GM18870 (cell line): Measurements from ENCODE around the gene VWA2.
A peak's percentile ranks its signal among the peaks of the same experiment; 100 is the strongest.

Source experiments
- ATAC-seq: cut with Tn5 transposase; IDR thresholded peaks from one replicate; pipeline ENCODE4 v1.9.1; 2021; ENCODE audit warnings: moderate library complexity; ENCODE audit not compliant: unreplicated experiment

Gene VWA2, protein sequence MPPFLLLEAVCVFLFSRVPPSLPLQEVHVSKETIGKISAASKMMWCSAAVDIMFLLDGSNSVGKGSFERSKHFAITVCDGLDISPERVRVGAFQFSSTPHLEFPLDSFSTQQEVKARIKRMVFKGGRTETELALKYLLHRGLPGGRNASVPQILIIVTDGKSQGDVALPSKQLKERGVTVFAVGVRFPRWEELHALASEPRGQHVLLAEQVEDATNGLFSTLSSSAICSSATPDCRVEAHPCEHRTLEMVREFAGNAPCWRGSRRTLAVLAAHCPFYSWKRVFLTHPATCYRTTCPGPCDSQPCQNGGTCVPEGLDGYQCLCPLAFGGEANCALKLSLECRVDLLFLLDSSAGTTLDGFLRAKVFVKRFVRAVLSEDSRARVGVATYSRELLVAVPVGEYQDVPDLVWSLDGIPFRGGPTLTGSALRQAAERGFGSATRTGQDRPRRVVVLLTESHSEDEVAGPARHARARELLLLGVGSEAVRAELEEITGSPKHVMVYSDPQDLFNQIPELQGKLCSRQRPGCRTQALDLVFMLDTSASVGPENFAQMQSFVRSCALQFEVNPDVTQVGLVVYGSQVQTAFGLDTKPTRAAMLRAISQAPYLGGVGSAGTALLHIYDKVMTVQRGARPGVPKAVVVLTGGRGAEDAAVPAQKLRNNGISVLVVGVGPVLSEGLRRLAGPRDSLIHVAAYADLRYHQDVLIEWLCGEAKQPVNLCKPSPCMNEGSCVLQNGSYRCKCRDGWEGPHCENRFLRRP

DNA sequence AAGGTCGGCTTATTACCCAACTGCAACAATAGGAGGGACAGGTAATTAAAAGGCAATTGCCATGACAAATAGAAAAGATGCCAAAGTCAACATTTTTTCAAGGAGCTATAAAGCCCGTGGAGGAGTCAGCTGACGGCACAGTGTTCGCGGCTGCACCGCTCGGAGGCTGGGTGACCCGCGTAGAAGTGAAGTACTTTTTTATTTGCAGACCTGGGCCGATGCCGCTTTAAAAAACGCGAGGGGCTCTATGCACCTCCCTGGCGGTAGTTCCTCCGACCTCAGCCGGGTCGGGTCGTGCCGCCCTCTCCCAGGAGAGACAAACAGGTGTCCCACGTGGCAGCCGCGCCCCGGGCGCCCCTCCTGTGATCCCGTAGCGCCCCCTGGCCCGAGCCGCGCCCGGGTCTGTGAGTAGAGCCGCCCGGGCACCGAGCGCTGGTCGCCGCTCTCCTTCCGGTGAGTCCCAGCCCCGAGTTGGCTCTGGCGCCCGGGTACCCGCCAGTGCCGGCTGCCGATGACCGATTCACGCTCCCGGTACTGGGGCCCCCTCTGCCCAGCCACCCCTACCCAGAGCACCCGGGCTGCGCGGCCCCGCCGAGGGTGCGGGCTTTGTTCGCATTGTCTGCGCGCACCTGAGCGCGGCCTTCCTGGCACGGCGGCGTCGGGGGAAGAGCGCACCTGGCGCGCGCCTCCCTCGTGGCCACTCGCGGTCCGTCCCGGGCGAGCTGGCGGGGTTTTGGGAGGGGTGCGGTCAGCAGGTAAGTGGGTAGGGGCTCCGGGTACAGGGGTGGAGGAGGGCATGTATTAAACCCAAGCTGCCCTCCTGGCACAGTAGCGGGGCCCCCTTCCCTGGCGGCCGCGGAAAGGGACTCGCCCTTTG, at the start of gene VWA2:
TSS of gene VWA2 (plus strand) at position 138 of the 877 bp plus-strand sequence. CDS start 9,460 bp downstream, outside the sequence.
- no peak for ATAC-seq

DNA sequence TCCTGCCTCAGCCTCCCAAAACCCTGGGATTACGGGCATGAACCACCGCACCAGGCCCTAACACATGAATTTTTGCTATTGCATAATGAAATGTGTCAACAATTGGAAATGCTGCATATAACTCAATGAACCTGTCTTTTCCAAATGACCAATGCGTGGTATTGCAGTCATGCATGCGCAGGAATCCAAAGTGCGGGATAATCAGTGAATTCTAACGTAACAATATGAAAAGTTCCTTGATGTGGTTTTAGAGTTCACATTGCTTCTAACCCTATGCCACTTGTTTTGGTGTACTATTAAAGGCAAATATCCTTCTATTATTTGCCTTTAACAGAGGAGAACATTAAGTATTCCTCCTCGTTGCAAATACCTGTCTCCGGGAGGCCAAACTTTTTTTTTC, 49.4 kb upstream of the VWA2 start:
- ATAC-seq: no peak

DNA sequence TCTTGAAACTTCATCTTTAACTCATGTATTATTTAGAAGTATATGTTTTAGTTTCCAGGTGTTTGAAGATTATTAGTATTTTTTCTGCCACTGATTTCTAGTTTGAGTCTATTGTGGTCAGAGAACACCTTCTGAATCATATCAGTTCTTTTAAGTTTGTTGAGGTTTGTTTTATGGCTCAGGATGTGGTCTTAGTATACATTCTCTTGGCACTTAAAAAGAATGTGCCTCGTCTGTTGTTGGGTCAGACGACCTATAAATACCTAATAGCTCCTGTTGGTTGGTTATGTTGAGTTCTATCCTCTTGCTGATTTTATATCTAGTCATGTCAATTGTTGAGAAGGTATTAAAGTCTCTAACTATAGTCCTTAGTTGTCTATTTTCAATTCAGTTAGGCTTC, 44.0 kb upstream of the VWA2 start:
- ATAC-seq: peak; percentile 94

DNA sequence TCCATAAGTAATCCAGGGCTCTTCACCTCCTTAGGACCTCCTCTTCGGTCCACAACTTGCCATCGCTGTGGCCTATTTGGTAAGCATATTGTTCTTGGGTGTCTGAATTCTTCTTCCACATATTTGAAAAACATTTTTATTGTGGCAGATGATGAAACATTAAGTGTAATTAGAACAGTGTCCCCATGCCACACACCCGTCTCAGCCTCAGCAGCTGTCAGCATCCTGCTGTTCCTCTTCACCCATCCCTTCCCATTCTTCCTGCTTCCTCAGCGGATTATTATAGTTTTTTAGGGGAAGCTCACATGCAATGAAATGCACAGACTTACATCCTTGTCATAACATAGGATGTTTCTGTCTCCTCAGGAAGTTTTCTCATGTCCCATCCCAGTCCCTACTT, 39.8 kb upstream of the VWA2 start:
- ATAC-seq: no peak

DNA sequence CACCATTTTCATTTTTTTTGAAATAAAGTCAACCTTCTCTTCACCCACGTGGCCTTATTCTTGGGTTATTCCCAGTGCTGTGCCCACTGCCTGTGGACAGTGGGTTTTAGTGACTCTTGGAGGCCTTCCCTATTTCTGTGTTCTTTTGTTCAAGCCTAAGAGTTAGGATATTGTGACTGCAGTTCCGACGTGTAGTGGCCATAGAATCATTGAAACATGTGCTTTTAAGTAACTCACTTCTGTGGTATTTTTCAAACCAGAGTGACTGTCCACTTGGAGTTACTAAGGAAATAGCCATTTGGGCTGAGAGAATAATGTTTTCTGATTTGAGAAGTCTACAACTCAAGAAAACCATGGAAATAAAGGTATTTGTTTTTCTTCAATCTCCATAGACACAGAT, 36.2 kb upstream of the VWA2 start:
- no peak for ATAC-seq

DNA sequence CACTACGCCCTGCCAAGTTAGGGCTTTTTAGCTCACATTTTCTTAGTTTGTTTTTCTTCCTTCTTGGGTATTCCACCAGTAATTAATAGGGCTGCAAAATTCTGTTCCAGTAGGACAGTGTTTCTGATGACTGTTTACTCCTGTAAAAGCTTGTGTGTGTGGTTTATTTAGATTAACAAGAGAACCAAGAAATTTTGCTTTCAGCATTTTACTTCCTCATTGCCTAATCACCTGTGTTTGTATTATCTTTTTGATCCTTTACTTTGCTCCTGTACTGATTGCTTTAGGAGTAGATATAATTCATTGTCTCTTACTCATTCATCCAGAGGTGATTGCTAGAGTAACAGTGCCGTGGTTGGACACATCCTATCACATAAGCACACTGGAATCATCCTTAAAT, 32.2 kb upstream of the VWA2 start:
- no peak for ATAC-seq

DNA sequence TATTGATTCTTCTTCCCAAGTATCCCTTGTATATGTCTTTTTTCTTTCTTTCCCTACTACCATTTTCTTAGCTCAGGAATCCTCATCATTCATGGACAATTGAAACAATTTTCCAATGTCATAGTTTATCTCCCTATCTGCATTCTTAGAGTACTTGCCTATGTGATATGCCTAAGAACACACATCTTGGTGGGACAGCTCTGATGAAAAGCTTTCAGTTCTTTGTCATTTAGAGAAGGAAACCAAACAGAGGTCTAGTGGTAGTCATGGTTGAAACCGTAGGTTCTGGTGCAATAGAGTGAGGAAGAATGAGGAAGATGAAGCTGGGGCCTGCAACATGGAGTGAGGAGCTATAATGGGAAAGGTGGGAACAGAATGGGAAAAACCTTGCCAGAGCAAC, 31.7 kb upstream of the VWA2 start:
- no peak for ATAC-seq

DNA sequence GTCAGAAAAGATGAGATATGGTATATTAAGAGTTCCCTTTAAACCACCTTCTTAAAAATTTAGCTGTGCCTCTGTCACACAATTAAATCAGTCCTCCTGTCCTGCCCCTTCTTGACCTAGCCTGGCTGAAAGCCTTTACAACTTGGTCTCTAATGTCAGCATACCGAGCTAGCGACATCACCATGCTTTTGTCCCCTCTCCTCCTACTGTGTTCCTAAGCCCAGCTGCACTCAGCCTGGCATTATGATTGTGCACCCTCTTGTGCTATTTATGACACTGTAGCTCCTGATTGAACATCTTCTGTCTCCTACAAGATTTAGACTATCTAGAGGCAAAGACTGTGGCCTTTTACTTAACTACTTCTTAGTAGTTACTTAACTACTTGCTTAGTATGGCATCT, 30.7 kb upstream of the VWA2 start:
- no peak for ATAC-seq

DNA sequence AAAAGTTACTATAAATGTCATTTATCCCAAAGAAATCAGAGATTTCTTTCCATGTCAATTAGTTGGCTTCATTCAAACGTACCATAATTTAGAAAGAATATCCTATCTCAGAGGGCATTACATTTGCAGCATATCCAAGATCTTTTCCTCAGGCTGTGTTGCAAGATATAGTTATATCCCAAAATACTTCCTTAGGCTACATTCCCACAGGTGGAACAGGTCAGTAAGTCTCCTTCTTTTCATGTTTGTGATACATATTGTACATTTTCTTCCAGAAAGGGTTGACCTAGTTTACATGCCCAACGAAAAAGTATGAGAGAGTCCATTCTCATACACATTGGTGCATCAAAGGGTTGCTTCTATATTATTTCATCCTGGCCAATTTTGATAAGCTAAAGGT, 26.9 kb upstream of the VWA2 start:
- no peak for ATAC-seq

DNA sequence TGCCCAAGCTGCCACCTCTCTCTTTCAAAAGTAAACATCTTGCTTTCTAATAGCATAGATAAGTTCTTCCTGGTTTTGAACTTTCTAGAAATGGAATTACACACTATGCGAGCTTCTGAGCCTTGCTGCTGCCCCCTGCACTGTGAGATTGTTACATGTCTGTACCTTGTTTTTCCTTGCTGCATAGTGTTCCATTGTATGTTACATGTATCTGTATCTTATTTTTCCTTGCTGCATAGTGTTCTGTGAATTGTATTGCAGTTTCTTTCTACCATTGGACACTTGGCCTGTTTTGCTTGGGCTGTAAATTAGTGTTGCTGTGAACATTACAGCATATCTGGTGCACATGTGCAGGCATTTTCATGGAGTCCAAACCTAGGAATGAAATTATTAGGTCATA, 24.0 kb upstream of the VWA2 start:
- ATAC-seq: no peak

DNA sequence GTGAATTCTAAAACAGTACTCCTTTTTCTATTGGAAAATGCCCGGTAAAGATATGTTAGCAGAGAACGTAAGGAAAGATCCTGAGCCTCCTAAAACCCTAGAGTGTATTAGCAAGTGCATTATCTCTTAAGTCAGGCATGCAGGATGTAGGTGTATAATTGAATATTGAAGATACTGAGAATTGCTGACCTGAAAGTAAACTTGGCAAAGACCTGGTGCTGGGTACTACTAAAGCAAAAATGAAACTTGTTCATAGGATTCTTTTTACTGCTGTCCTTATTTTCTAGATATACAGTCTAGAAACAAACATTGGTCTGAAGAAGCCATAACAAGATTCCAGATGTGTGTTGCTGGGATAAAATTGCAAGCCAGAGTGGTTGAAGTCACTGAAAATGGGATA, 18.8 kb upstream of the VWA2 start:
- ATAC-seq: no peak

DNA sequence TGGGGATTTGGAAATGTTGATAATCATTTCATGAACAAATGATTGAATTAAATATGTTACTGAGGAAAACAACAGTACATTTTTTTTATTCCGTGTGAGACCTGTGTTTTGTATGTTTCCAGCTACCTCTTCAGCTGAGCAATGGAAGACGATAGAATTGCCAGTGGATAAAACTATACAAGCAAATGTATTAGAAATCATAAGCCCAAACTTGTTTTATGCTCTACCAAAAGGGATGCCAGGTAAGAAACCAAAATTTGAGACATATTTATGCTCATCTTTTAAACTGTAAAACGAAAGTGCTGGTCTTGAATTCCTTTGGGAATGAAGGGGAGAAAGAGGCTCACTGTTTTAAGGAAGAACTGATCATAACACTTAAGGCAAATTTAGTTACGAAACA, 17.8 kb upstream of the VWA2 start:
- no peak for ATAC-seq

DNA sequence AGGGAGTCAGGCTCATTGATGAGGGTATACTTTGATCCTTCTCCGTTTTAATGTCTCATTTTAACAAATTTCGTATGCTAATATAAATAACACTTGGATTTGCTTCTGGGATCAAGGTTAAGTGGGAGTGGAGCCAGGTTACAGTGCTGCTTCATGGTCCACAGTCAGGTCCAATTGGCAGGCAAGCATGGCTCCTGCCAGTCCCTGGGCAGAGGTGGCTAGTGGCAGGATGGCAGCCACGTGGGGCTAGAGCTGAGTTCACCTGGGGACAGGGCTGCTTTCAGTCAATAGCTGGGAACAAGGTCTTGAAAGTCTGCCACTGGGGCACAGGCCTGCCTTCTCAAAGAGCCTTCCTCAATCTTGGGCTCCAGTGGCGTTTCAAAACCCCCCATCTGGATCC, 16.0 kb upstream of the VWA2 start:
- no peak for ATAC-seq

DNA sequence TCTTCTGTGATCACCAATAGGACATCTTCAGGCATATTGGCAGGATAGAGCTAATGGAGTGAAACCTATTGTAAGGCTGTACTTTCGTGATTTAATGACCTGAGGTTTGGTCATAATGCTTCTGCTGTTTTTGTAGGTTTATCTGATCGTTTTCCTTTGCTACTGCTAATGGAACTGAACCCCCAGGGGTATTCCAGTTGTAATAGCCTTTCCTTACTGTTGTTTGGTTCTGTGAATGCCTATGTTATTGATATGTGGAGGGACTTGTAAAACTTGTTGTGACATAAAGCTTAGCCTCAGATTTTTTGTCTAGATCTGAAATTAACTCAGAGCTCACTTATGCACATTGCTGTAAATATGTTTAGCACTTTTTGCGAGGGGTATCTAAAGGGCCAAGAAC, 10.9 kb upstream of the VWA2 start:
- no peak for ATAC-seq

DNA sequence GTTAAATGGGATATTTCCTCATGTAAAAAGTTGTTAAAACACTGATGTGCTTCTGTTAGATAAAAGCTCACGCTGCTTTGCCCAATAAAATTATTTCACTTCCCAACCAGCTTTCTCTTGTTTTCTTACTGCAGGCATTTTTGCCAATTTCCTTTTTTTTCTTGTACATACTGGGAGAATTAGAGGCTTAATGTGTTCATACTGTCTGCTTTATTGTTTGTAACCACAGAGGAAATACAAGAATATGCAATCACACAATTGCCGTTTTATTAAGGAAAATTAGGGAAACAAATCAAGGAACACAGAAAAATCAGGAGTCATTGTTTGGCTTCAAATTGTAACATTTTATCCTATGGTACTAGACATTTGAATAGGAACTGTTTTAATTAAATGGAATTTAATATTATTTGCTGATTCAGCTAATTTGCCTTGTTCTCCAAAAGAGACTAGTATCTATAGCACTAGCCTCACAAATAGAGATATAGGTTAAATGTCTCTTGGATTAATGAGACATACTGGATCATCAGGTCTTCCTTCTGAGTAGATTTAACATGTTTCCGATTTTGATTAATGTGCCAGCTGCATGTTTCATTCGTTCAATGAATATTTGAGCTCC, 6.4 kb upstream of the VWA2 start:
- no peak for ATAC-seq

DNA sequence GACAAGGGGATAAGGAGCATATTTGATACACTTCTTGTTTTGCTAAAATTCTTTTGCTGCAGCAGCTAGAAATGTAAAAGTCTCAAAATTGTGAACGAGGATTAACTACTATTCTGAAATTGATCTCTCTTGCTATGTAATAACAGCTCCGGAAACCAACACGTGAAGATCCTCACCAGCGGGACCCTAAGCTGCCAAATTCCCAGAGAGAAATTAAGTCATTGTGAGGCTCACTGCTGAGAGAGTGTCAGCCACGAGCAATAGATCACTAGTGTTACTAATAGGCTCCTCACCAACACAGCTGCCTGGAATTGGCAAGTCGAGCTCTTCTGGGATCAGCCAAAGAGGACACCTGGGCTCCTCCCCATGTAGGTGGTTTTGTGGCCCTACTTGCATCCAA, 5.6 kb upstream of the VWA2 start:
- no peak for ATAC-seq

DNA sequence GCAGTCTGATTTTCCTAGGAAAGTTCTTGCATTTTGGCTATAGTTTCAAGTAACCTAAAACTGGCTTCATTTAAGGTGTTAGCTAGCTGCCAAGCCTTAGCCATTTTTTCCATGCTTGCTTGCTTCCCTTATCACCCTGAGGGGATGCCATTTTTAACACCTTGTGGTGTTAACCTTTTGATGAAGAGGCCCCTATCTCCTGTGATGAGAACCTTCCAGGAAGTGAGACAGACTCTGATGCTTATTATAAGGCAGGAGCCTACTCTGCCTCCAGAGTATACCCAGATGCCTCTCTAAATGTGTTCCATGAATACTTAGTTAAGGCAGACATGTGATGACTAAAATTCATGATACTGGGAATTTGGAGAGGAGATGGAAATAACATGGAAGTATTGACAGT, 4.9 kb upstream of the VWA2 start:
- no peak for ATAC-seq

DNA sequence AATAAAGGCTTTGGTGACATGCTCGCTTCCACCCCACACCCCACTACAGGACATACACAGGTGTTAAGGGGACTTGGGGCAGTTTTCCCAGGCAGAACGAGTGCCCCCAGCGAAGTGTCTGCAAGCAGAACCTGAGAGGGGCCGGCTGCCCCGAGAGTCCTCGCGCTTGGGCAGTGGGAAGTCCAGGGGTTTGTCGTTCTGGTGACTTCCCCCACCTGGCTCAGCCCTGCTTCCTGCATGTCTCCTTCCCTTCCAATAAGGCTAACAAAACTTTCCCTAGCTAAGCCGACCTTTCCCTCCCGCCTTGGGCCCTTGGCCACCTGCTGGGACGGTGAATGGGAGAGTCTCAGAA, 916 bp downstream of the VWA2 start:
- no peak for ATAC-seq

DNA sequence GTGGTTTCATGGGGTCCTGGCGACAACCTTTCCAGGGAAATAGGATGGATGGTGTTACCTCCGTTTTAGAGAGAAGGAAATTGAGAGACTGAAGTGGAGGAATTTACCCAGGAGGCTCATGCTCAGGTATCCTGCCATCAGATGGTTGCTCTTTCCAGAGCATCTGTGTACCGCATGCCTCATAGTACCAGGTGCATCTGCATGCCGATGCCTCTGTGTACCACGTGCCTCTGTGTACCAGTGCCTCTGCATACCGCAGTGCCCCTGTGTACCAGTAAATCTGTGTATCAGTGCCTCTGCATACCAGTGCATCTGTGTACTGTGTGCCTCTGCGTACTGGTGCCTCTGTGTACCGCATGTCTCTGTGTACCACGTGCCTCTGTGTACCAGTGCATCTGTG, 3.2 kb downstream of the VWA2 start:
- no peak for ATAC-seq

DNA sequence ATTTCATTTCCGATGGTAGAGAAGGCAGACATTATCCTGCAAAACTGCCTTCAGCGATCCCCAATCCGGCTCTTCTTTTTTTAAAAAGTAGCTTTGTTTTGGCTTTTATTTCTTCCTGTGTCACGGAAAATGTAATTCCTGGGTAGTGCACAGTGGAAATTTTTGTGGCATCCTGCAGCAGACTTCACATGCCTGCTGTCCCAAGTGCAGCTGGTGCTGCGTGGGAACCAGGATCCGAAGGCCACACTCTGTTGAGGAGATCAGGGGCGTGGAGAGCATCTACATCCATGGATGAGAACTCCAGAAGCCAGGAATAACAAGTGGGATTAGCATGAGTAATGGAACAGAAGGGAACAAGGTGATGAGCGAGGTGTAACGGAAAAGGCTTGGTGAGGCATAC, 4.6 kb downstream of the VWA2 start:
- ATAC-seq: no peak

DNA sequence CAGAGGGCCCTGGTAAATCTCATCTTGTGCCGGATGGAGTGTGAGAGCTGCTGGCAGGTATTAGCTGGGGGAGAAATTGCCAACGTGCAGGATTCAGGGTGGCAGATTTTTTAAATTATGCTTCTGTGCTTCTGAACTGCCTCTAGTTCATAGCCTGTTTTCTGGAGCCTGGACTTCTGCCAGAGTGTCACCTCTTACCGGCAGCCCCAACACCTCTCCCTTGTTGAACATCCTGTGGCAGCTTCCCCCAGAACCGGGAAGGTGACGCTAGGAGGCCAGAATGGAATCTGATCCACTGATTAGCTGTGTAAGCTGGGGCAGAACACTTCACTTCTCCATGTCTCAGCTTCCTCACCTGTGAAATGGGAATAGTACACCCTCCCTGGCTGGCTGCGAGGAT, 5.1 kb downstream of the VWA2 start:
- ATAC-seq: no peak
